HepG2 (cell line): Measurements from ENCODE around the gene SSNA1. TPM values are rescaled to one million over a fixed set of nuclear protein-coding genes. Genes with fewer than 3 reads are reported as not detected.
A peak's percentile ranks its signal among the peaks of the same experiment; 100 is the strongest.

ENCODE experiments used
- ATAC-seq: fragments of 200-7000 bp; cut with Tn5 transposase; 3 replicates; pipeline ENCODE4 v1.9.1; 2020; ENCODE audit warnings: mild to moderate bottlenecking, moderate library complexity
- BruUV-seq: library from RNA; stranded (reverse); fragments of 400-500 nt; replicated peaks from 2 replicates; lab custom pipeline; 2021; lab: Mats Ljungman, UMichigan
- CTCF ChIA-PET: fragments of 300-600 bp; formaldehyde crosslinking; extraction: SDS; loops from one replicate; lab custom pipeline; 2021; ENCODE audit warnings: low total read pairs, inconsistent platforms, low intra/inter-chr PET ratio; lab: Yijun Ruan, JAX
- POLR2A ChIA-PET: fragments of 350-600 bp; sonication (Branson Sonifier 250); formaldehyde crosslinking; loops from one replicate; lab custom pipeline; 2020; ENCODE audit warnings: antibody characterized with exemption, inconsistent platforms; lab: Yijun Ruan, JAX
- DNase-seq: peaks from one replicate; pipeline ENCODE4 v3.0.0-alpha.2; 2015; ENCODE audit warnings: low spot score
- FAIRE-seq: peaks from 3 replicates; lab custom pipeline; 2011; peaks lifted over from hg19 to GRCh38; lab: Jason Lieb, UNC
- H2AFZ ChIP-seq: one replicate; pipeline ENCODE4 v1.6.1; 2011; ENCODE audit warnings: low read length, inconsistent platforms
- H3K27ac ChIP-seq: fragments of 300-600 bp; 3 replicates; pipeline ENCODE4 v1.8.0; 2011; ENCODE audit warnings: mixed run types, mild to moderate bottlenecking, mixed read lengths, low read length, inconsistent platforms; ENCODE audit not compliant: insufficient read depth; ENCODE audit errors: extremely low read length
- H3K27me3 ChIP-seq, 2 experiments: fragments of 200-600 bp in 1 of 2; 2 replicates in 1 of 2; 3 replicates in 1 of 2; pipeline versions ENCODE4 v1.6.0 to v1.8.0; 2011; ENCODE audit warnings: low read length in 2 of 2, mild to moderate bottlenecking in 2 of 2, moderate library complexity in 2 of 2, inconsistent platforms in 1 of 2; ENCODE audit not compliant: insufficient read depth in 2 of 2, control insufficient read depth in 1 of 2
- H3K36me3 ChIP-seq, 2 experiments: fragments of 200-600 bp in 1 of 2; replicated peaks in 1 of 2; 2 replicates in 1 of 2; 3 replicates in 1 of 2; pipeline versions ENCODE4 v1.5.1 to v1.8.0; 2011; ENCODE audit warnings: low read length in 2 of 2, inconsistent platforms in 1 of 2; ENCODE audit not compliant: insufficient read depth in 2 of 2, control insufficient read depth in 1 of 2
- H3K4me1 ChIP-seq: 2 replicates; pipeline ENCODE4 v1.5.1; 2012; ENCODE audit warnings: low read length, inconsistent platforms; ENCODE audit not compliant: insufficient read depth
- H3K4me2 ChIP-seq: 2 replicates; pipeline ENCODE4 v1.6.0; 2011; ENCODE audit warnings: low read depth, low read length, inconsistent platforms
- H3K4me3 ChIP-seq, 3 experiments: fragments of 200-600 bp in 1 of 3; sonication (generic), shearing (Covaris generic) in 1 of 3; replicated peaks in 1 of 3; 2 replicates each; pipeline ENCODE4 v1.5.1; 2011 to 2016; ENCODE audit warnings: low read length in 3 of 3, inconsistent platforms in 2 of 3, low read depth in 2 of 3, mild to moderate bottlenecking in 2 of 3, control low read depth in 1 of 3, mixed read lengths in 1 of 3; ENCODE audit not compliant: insufficient read depth in 1 of 3
- H3K79me2 ChIP-seq: one replicate; pipeline ENCODE4 v1.6.1; 2011; ENCODE audit warnings: low read length, inconsistent platforms; ENCODE audit not compliant: insufficient read depth
- H3K9ac ChIP-seq: 2 replicates; pipeline ENCODE4 v1.6.0; 2011; ENCODE audit warnings: mild to moderate bottlenecking, low read depth, low read length, inconsistent platforms; ENCODE audit not compliant: insufficient read depth
- H3K9me3 ChIP-seq: 2 replicates; pipeline ENCODE4 v1.5.1; 2012; ENCODE audit warnings: mild to moderate bottlenecking, low read length
- H4K20me1 ChIP-seq: 2 replicates; pipeline ENCODE4 v1.6.0; 2011; ENCODE audit warnings: inconsistent platforms, mild to moderate bottlenecking, low read length, moderate library complexity; ENCODE audit not compliant: insufficient read depth
- AGO2 ChIP-seq: fragments of 200-400 bp; formaldehyde crosslinking; optimal IDR thresholded peaks from 2 replicates; pipeline ENCODE3; 2017; ENCODE audit warnings: mild to moderate bottlenecking, low read depth, low read length, moderate library complexity
- CHCHD3 ChIP-seq: sonication (generic); formaldehyde crosslinking; IDR thresholded peaks from 2 replicates; pipeline ENCODE4 v1.8.0; 2022; ENCODE audit warnings: mild to moderate bottlenecking, missing genetic modification reagents, moderate library complexity
- HNRNPLL ChIP-seq: fragments of 200-400 bp; formaldehyde crosslinking; IDR thresholded peaks from 2 replicates; pipeline ENCODE4 v1.6.1; 2017; ENCODE audit warnings: mild to moderate bottlenecking, low read depth, low read length; ENCODE audit not compliant: poor library complexity, severe bottlenecking
- KDM4B ChIP-seq: sonication (generic); formaldehyde crosslinking; IDR thresholded peaks from 2 replicates; pipeline ENCODE4 v1.4.0; 2020; ENCODE audit warnings: missing genetic modification reagents
- MED8 ChIP-seq: sonication (generic); formaldehyde crosslinking; IDR thresholded peaks from 2 replicates; pipeline ENCODE4 v1.8.1; 2023; ENCODE audit warnings: mild to moderate bottlenecking, missing genetic modification reagents; ENCODE audit not compliant: insufficient replicate concordance
- PHF21A ChIP-seq: sonication (generic); formaldehyde crosslinking; IDR thresholded peaks from 2 replicates; pipeline ENCODE4 v1.5.0; 2020; ENCODE audit warnings: mild to moderate bottlenecking, missing genetic modification reagents
- ZNF557 ChIP-seq: sonication (generic); formaldehyde crosslinking; IDR thresholded peaks from 2 replicates; pipeline ENCODE4 v1.4.0; 2020; ENCODE audit warnings: missing genetic modification reagents
- ZNF574 ChIP-seq: sonication (generic); formaldehyde crosslinking; IDR thresholded peaks from 2 replicates; pipeline ENCODE4 v1.4.0; 2020; ENCODE audit warnings: missing genetic modification reagents
- ZNF713 ChIP-seq: sonication (generic); formaldehyde crosslinking; IDR thresholded peaks from 2 replicates; pipeline ENCODE4 v1.4.0; 2020; ENCODE audit warnings: mild to moderate bottlenecking, missing genetic modification reagents
- ZNF720 ChIP-seq: sonication (generic); formaldehyde crosslinking; IDR thresholded peaks from 2 replicates; pipeline ENCODE4 v1.4.0; 2020; ENCODE audit warnings: missing genetic modification reagents
- ZSCAN25 ChIP-seq: sonication (generic); formaldehyde crosslinking; IDR thresholded peaks from 2 replicates; pipeline ENCODE4 v1.8.0; 2022; ENCODE audit warnings: mild to moderate bottlenecking, missing genetic modification reagents
- WGBS: methylation state at CpG from one replicate; pipeline ENCODE4 v1.1.6; 2017; ENCODE audit warnings: low lambda C conversion rate; 5-methylcytosine and 5-hydroxymethylcytosine counted together
- in situ Hi-C: cut with HindIII; loops from 2 replicates; pipeline ENCODE4 v1.10.0; 2017; ENCODE audit warnings: low pct_unique_long_range_greater_than_20kb; ENCODE audit not compliant: extremely low pct_ligation_motif_present
- intact Hi-C: fragments of 100-400 bp; cut with micrococcal nuclease; formaldehyde crosslinking; loops from one replicate; pipeline ENCODE4 v1.10.0; 2022; ENCODE audit not compliant: unreplicated experiment
- polyA plus RNA-seq, 8 experiments: library from polyadenylated mRNA; depleted of rRNA in 3 of 8; stranded (reverse) in 7 of 8; unstranded in 1 of 8; fragments of >200 nt; fragmentation: Illumina TruSeq in 4 of 8; extraction: Trizol in 4 of 8; gene quantifications; 2 replicates each; pipeline versions ENCODE4 v1.2.1 to v1.2.3, GENCODE V29; 2011 to 2016; ENCODE audit warnings: low read depth in 4 of 8, missing spikeins in 1 of 8, mixed read lengths in 1 of 8; ENCODE audit not compliant: insufficient read depth in 1 of 8
- total RNA-seq, 5 experiments: library from RNA; depleted of rRNA; stranded (reverse); fragments of >200 nt; fragmentation: Illumina TruSeq; extraction: Trizol; gene quantifications; 2 replicates each; pipeline ENCODE4 v1.2.3, GENCODE V29; 2016; ENCODE audit warnings: low read depth in 1 of 5
- TF ChIP-seq, protein P1 (sequence below): sonication (generic); formaldehyde crosslinking; conservative IDR thresholded peaks from 2 replicates; pipeline ENCODE4 v1.8.0; 2022; ENCODE audit warnings: missing genetic modification reagents

The SSNA1 gene
- total and polyA plus RNA-seq, 2 of the 13 experiments (the other 11 are each of a cell fraction or from before 2014, with no cell fraction given): 35.9 to 49.4 TPM

DNA sequence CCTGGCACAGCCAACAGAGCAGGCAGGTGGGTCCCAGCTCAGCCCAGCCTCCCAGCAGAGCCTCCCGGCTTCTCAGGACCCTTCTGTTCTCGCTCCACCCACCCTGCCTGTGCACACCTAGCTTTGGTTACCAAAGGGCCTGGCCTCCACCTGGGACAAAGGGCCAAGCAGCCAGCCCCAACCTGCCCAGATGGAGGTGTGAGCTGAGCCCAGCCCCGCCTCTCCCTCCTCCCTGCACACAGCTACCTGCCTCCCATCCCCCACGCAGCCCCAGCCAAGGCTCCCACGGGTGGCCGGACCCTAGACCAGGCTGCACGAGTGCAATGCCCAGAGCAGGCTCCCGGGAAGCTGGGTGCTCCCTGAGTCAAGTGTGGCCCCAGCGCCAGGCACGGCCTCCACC lies 6.4 kb downstream of the SSNA1 start:
- WGBS: 58% methylated on average over 6 of the region's 10 CpGs

DNA sequence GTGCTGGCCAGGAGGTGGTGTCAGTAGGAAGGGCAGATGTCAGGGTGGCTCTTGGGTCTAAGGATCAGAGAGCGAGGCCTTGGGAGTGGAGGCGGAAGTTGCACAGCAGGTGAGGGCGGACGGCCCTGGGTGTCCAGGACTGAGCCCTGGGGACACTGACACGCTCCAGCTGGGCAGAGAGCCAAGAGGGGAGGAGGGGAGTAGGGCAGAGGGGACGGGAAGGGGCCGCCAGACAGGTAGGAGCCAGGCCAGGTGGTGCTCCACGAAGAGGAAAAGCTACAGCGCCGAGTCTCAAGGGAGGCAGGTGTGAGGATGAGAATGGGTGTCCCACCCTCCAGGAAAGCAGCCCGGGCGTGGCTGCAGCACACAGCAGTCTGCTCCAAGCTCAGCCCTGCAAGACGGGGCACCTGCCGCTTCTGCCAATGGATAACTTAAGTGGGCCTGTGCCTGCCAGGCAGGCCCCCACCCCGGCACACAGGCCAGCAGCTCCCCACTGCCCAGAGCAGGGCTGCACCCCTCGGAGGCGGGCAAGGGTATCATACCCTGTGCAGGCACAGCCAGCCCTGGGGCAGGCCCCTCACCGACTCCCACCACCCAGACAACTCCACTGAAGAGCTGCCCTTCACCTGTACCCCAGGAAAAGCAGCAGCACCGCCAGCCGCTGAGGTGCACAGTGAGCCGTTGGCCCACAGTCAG lies 7.2 kb downstream of the SSNA1 start:
- FAIRE-seq: no peak
- CTCF ChIA-PET: no interaction called here
- POLR2A ChIA-PET: interaction anchor here (0.9 to 1.4 kb wide), 5 partner anchors 14 to 68 kb away, joined by 3 to 4 read pairs (median 3); partner anchors contain the start of gene RNF224
- TF ChIP-seq ZNF720 (CRISPR knock-in tag): no peak
- TF ChIP-seq ZNF574 (CRISPR knock-in tag): peak; percentile 13; the same call in 1 of the 2 replicates
- 0 out of 2 replicates have a peak, but pooled peaks have one; percentile 15 for TF ChIP-seq PHF21A
- TF ChIP-seq ZSCAN25 (CRISPR knock-in tag): 0 out of 2 replicates have a peak, but pooled peaks have one; percentile 20
- TF ChIP-seq HNRNPLL: no peak
- TF ChIP-seq, protein P1, sequence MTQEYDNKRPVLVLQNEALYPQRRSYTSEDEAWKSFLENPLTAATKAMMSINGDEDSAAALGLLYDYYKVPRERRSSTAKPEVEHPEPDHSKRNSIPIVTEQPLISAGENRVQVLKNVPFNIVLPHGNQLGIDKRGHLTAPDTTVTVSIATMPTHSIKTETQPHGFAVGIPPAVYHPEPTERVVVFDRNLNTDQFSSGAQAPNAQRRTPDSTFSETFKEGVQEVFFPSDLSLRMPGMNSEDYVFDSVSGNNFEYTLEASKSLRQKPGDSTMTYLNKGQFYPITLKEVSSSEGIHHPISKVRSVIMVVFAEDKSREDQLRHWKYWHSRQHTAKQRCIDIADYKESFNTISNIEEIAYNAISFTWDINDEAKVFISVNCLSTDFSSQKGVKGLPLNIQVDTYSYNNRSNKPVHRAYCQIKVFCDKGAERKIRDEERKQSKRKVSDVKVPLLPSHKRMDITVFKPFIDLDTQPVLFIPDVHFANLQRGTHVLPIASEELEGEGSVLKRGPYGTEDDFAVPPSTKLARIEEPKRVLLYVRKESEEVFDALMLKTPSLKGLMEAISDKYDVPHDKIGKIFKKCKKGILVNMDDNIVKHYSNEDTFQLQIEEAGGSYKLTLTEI (CRISPR knock-in tag): no peak
- TF ChIP-seq MED8 (CRISPR knock-in tag): no peak

More for the DNA sequence above, 6.4 kb downstream of the SSNA1 start:
- H3K9ac ChIP-seq: peak overlapping the region; percentile 3; the same call in 1 of the 2 replicates
- ATAC-seq: no peak
- intact Hi-C loops (no loop called here), in situ Hi-C loops (no loop called here)
- no peaks in the 10 kb centered on the region; the same call in 1 of the 2 replicates for H4K20me1 ChIP-seq
- BruUV-seq: no TSS peak
- no peaks in the 10 kb centered on the region for H3K9me3 ChIP-seq
- H3K4me3 ChIP-seq: peak overlapping the region in 1 of 3 experiments; percentile 57; a peak in 2 of 6 replicates
- H3K27me3 ChIP-seq: no peaks in the 10 kb centered on the region
- H2AFZ ChIP-seq: no peak overlapping the region
- DNase-seq: no peak
- peaks cover 48% of the 10 kb centered on the region for H3K79me2 ChIP-seq
- ChIA-PET CTCF (no interaction called here), POLR2A (interaction anchor here (1.0 to 1.4 kb wide), 2 partner anchors 42 to 65 kb away, joined by 3 read pairs; no protein-coding TSS in a partner anchor)
- peaks cover 8 to 14% of the 10 kb centered on the region in 2 experiments; a peak in 3 of 5 replicates for H3K36me3 ChIP-seq
- H3K4me2 ChIP-seq: peak overlapping the region; percentile 90; the same call in 1 of the 2 replicates
- TF ChIP-seq AGO2: peak; percentile 16
- no peak for TF ChIP-seq ZNF713
- no peak for TF ChIP-seq KDM4B (CRISPR knock-in tag)
- TF ChIP-seq CHCHD3 (CRISPR knock-in tag): no peak
- no peak for TF ChIP-seq ZNF557 (CRISPR knock-in tag)
- peaks cover 52% of the 10 kb centered on the region for H3K4me1 ChIP-seq
- no peak overlapping the region for H3K27ac ChIP-seq
- FAIRE-seq: no peak

More for the DNA sequence above, 7.2 kb downstream of the SSNA1 start:
- in situ Hi-C loops: no loop called here
- ATAC-seq (no peak; the same call in 1 of the 3 replicates), DNase-seq (no peak)
- H3K36me3 ChIP-seq: peaks cover 6 to 11% of the 10 kb centered on the region in 2 experiments; a peak in 2 of 5 replicates
- no TSS peak for BruUV-seq
- H3K4me3 ChIP-seq: peak overlapping the region in 1 of 3 experiments; percentile 57; a peak in 3 of 6 replicates
- intact Hi-C loops: no loop called here
- H3K4me1 ChIP-seq: peaks cover 46% of the 10 kb centered on the region
- peaks cover 48% of the 10 kb centered on the region for H3K79me2 ChIP-seq
- H3K27ac ChIP-seq: peak overlapping the region; percentile 17
- WGBS: 30% methylated on average over 7 of the region's 21 CpGs
- H3K27me3 ChIP-seq: no peaks in the 10 kb centered on the region
- no peak overlapping the region for H2AFZ ChIP-seq
- no peaks in the 10 kb centered on the region for H3K9me3 ChIP-seq
- no peaks in the 10 kb centered on the region; the same call in 1 of the 2 replicates for H4K20me1 ChIP-seq
- peak overlapping the region; percentile 3; the same call in 1 of the 2 replicates for H3K9ac ChIP-seq
- H3K4me2 ChIP-seq: peak overlapping the region; percentile 90
